C4-2B (cell line): Measurements from ENCODE around the gene ANO3.

Experiments
- H3K27ac ChIP-seq: fragments of 450-650 bp; 2 replicates; pipeline ENCODE4 v1.5.1; 2017
- ZFX ChIP-seq: fragments of 450-650 bp; IDR thresholded peaks from 2 replicates; pipeline ENCODE4 v1.6.1; 2017
- TF ChIP-seq, protein P1 (sequence below): fragments of 450-650 bp; conservative IDR thresholded peaks from 2 replicates; pipeline ENCODE4 v1.5.1; 2017; ENCODE audit warnings: mild to moderate bottlenecking

Gene ANO3

DNA sequence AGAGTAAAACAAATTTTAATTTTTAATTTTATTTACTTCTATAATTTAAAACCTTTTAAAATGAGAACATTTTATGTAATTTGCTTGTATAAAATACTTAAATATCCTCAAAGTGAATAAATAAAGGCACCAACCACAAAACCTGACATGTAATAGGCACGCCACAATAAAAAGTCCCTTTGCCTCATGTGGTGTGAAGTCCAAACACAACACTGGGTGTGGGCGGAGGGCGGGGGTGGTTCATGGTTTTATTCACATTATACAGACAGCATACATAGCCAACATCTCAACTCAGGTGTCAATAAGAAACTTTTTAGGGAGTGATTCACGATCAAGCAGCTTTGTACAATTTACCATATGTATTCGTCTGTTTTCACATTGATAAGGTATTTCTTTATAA lies 107.9 kb downstream of the ANO3 start:
- TF ChIP-seq, protein P1, sequence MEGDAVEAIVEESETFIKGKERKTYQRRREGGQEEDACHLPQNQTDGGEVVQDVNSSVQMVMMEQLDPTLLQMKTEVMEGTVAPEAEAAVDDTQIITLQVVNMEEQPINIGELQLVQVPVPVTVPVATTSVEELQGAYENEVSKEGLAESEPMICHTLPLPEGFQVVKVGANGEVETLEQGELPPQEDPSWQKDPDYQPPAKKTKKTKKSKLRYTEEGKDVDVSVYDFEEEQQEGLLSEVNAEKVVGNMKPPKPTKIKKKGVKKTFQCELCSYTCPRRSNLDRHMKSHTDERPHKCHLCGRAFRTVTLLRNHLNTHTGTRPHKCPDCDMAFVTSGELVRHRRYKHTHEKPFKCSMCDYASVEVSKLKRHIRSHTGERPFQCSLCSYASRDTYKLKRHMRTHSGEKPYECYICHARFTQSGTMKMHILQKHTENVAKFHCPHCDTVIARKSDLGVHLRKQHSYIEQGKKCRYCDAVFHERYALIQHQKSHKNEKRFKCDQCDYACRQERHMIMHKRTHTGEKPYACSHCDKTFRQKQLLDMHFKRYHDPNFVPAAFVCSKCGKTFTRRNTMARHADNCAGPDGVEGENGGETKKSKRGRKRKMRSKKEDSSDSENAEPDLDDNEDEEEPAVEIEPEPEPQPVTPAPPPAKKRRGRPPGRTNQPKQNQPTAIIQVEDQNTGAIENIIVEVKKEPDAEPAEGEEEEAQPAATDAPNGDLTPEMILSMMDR = no peak
- no peak for TF ChIP-seq ZFX

DNA sequence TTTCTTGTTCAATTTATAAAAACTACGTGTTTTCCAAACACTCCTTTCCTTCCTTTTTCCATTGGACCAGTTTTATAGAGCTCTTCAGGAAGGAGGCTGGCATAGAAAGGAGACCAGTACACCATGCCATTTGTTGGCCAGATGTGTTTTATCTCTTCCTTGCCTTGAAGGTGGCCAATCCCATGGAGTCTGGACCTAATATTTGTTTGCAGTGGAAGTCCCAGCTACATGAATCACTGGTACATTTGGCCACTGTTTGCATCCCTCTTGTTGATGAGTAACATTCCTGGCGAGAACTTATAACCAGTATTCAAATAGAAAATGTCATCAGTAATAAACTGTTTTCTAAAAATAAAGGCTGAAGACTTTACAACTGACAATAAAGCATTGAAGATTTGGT lies 110.2 kb downstream of the ANO3 start:
- TF ChIP-seq ZFX = no peak
- TF ChIP-seq, protein P1 = no peak
- H3K27ac ChIP-seq = no peak overlapping the region

More for the DNA sequence above, 107.9 kb downstream of the ANO3 start:
- no peak overlapping the region for H3K27ac ChIP-seq

DNA sequence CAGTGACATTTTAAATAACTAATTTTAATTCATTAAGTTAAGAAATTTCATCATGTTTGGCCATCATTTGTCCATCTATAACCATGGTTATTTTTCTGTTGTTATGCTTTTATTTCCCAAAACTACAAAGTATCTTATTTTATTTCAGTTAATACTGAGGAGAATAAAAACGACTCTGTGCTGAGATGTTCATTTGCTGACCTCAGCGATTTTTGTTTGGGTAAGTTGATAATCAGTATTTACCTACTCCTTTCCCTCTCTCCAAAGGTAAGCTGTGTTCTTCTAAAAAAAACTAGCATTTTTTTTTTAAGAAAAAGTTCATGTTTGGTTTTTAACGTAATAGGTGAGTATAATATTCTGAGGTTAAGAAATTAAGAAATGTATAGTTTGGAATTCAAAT lies 111.7 kb downstream of the ANO3 start:
- no peak for TF ChIP-seq ZFX
- TF ChIP-seq, protein P1 = no peak
- H3K27ac ChIP-seq = no peak overlapping the region

DNA sequence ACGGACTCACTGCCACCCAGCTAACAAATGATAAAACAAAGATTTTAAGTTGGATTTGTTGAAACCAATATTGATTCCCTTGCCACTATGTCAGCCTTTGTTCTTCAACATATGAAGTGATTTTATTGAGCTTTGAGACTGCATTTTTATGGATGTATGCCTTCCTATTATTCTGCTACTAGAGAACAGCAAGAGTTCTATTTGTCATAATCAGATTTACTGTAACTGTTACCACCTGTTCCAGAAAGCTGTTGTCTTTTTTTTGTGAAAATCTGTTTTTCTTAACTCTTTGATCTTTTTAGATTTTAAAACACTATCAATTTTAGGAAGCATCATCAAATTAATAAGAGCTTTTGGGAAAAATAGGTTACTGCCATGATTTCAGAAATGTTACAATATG lies 125.7 kb downstream of the ANO3 start:
- H3K27ac ChIP-seq = no peak overlapping the region
- TF ChIP-seq, protein P1 = no peak
- TF ChIP-seq ZFX = no peak

DNA sequence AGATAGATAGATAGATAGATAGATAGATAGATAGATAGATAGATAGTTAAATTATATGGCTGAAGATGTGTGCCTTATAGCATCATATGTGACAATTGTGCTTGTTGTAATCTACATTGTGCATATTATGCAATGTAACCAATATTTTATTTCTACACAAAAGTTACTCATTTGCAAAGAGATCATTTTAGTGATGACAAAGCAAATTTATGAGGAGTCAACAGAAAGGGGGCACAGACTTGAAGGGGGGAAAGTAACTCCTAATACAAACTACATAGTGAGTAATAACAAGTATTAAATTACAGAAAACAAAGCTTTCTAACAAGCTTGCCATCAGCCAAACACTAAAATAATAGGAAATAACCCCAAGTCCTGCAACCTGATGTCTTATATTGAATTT lies 133.3 kb downstream of the ANO3 start:
- TF ChIP-seq ZFX = no peak

DNA sequence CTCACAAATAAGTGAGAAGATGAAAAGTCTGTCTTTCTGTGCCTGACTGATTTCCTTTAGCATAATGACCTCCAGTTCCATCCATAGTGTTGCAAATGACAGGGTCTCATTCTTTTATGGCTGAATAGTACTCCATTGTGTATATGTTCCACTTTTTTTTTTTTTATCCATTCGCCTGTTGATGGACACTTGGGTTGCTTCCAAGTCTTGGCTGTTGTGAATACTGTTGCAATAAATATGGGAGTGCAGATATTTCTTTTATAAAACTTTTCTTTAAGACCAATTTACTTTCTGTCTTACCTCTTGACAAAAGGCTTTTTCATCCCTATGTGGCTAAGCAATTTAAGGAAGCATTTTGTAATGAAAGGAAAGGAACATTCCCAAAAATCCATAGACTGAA lies 135.6 kb downstream of the ANO3 start:
- TF ChIP-seq, protein P1 = no peak
- TF ChIP-seq ZFX = no peak
- H3K27ac ChIP-seq = no peak overlapping the region

More for the DNA sequence above, 133.3 kb downstream of the ANO3 start:
- no peak overlapping the region for H3K27ac ChIP-seq

DNA sequence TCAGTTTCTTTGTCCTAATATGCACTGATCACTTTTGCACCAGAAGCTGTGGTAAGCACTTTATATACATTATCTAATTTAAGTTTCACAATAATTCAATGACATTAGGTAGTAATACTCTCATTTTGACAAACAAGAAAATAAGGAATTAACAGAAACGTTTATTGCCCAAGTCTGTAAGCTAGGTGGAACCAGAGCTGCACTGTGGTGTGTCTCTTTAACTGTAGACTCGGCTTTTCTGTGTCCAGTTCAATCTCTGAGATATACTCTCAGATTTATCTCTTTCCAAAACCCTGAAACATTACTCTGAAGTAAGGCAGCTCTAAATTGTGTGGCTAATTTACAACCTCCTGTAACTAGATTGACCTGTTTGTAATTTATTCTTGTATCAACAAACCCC lies 139.1 kb downstream of the ANO3 start:
- no peak for TF ChIP-seq ZFX
- TF ChIP-seq, protein P1 = no peak; the same call in 1 of the 2 replicates
- no peak overlapping the region for H3K27ac ChIP-seq

DNA sequence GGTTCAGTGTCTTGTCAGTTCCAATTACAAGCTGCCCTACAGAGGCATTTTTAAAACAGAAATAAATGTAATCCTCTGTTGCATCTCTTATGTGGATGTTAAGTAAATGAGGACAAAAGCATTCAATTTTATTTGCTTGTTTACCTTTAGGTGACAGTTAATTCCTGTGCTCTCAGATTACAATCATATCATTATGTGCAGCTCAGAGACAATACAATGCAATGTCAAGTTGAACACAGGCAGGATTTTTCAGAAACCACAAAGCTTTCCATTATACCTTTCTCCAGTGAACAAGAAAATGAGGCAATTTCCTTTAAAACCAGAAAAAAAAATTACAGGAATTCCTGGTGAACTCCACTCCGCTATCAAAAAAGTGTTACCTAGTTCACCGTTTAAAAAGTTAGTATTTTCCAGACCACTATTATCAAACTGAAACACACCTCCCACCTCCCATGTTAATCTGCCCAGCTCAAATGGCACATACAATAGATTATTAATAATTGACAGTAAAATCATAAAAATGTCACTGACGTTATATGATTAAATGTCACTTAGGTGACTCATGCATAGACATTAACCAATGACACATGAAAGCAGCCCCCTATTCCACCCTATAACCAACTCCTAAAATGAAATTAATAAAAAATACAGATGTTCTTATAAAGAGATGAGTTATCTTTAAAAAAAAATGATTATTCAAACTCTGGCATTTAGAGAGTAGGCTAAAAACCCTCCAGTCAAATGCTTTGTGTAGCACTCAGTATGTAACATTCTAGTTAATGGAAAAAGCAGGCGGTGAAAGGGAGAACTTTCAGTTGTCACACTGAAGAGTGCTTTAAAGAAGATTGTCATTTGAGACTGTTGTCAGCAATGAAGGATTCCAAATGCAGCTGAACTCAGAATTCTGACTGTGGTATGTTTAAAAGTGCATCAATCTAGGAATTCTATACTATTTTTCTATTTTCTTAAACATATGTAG lies 141.6 kb downstream of the ANO3 start:
- TF ChIP-seq, protein P1 = no peak
- TF ChIP-seq ZFX = no peak
- no peak overlapping the region for H3K27ac ChIP-seq
